ENCODE measurements around the gene PPP1R3F.
"Not testable (repeated sequence)": the region's sequence is repeated elsewhere in the genome, so short reads cannot be mapped to it uniquely, and the experiment has no call there.

Gene PPP1R3F

DNA sequence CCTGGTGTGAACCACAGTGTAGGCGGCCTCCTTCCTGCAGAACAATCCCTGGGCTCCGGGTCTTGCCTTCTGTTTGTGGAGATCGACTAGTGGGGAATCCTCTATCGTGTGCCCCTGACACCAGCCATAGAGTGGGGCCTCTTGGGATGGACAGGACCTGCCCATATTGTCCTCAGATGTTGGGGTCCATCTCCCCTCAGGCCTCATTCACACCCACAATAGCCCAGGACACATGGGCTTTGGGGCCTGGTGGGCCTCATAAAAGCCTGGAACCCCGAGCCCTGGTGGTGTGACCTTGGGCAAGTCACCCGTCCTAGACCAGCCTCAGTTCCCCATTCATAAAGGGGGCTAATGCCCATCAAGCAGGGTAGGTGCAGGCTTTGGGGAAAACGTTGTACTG, 20.6 kb downstream of the PPP1R3F start:
- H3K9me3 ChIP-seq (ENCODE audit: severe bottlenecking), result no peaks in the 10 kb centered on the region
- no peak overlapping the region for H3K27ac ChIP-seq (ENCODE audit: poor library complexity, severe bottlenecking)
- no peak for ATAC-seq (ENCODE audit: low read depth)
- H3K36me3 ChIP-seq (ENCODE audit: low read depth), result no peaks in the 10 kb centered on the region
- DNase-seq (ENCODE audit: low spot score), result no peak
- no peak overlapping the region for H3K4me3 ChIP-seq (ENCODE audit: severe bottlenecking)
- no peaks in the 10 kb centered on the region for H3K27me3 ChIP-seq (ENCODE audit: insufficient read depth, poor library complexity, severe bottlenecking)
- no peaks in the 10 kb centered on the region for H3K4me1 ChIP-seq (ENCODE audit: insufficient read depth, poor library complexity, severe bottlenecking)
- TF ChIP-seq CTCF (IDR thresholded peaks at IDR 0.05; ENCODE audit: poor library complexity, severe bottlenecking), result no peak

GRCh38 chrX:49291615-49292337, 22.2 kb downstream of the PPP1R3F start:
- peak; percentile 68 for ATAC-seq (ENCODE audit: low read depth)
- Histone ChIP-seq H3K27me3 (ENCODE audit: insufficient read depth, poor library complexity, severe bottlenecking) (no peaks in the 10 kb centered on the region), H3K4me3 (ENCODE audit: severe bottlenecking) (no peak overlapping the region), H3K27ac (ENCODE audit: poor library complexity, severe bottlenecking) (no peak overlapping the region), H3K9me3 (ENCODE audit: severe bottlenecking) (no peaks in the 10 kb centered on the region), H3K4me1 (ENCODE audit: insufficient read depth, poor library complexity, severe bottlenecking) (no peaks in the 10 kb centered on the region), H3K36me3 (ENCODE audit: low read depth) (no peaks in the 10 kb centered on the region)
- TF ChIP-seq CTCF (IDR thresholded peaks at IDR 0.05; ENCODE audit: poor library complexity, severe bottlenecking), result peak; percentile 47
- DNase-seq (ENCODE audit: low spot score), result no peak

GRCh38 chrX:49292400-49293362, 23.1 kb downstream of the PPP1R3F start:
- no peak for TF ChIP-seq CTCF (IDR thresholded peaks at IDR 0.05; ENCODE audit: poor library complexity, severe bottlenecking)

DNA sequence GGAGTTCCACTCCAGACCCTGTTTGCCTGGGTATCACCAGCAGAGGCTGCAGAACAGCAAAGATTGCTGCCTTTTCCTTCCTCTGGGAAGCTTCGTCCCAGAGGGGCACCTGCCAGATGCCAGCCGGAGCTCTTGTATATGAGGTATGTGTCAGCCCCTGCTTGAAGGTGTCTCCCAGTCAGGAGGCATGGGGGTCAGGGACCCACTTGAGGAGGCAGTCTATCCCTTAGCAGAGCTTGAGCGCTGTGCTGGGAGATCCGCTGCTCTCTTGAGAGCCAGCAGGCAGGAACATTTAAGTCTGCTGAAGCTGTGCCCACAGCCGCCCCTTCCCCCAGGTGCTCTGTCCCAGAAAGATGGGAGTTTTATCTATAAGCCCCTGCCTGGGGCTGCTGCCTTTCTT, 29.7 kb downstream of the PPP1R3F start:
- not testable (repeated sequence) for H3K27me3 ChIP-seq (ENCODE audit: insufficient read depth, poor library complexity, severe bottlenecking); ATAC-seq (ENCODE audit: low read depth); H3K36me3 ChIP-seq (ENCODE audit: low read depth)

More at GRCh38 chrX:49292400-49293362, 23.1 kb downstream of the PPP1R3F start:
- Histone ChIP-seq H3K4me1 (ENCODE audit: insufficient read depth, poor library complexity, severe bottlenecking) (no peaks in the 10 kb centered on the region), H3K27ac (ENCODE audit: poor library complexity, severe bottlenecking) (no peak overlapping the region), H3K27me3 (ENCODE audit: insufficient read depth, poor library complexity, severe bottlenecking) (no peaks in the 10 kb centered on the region), H3K9me3 (ENCODE audit: severe bottlenecking) (no peaks in the 10 kb centered on the region), H3K36me3 (ENCODE audit: low read depth) (no peaks in the 10 kb centered on the region), H3K4me3 (ENCODE audit: severe bottlenecking) (no peak overlapping the region)
- DNase-seq (ENCODE audit: low spot score) (no peak), ATAC-seq (ENCODE audit: low read depth) (no peak)

DNA sequence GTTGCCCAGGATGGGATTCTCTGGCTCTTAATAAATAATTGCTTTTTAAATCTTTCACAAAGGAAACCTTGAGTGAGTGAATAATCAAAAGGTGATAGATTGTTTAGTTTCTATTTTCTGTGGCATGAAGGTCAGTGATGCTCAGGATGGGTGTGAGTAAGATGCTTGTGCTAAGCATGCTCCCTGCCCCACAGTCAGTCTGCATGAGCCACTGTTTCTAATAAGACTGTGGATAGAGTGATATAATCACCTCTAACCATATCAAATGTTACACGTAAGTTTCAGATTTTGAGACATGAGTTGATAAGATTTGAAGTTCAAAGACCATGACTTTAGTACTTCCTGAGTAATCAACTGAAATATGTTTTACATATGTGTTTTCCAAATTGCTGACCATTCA, 31.1 kb downstream of the PPP1R3F start:
- Histone ChIP-seq H3K4me3 (ENCODE audit: severe bottlenecking) (no peak overlapping the region), H3K36me3 (ENCODE audit: low read depth) (no peaks in the 10 kb centered on the region), H3K4me1 (ENCODE audit: insufficient read depth, poor library complexity, severe bottlenecking) (no peaks in the 10 kb centered on the region), H3K27me3 (ENCODE audit: insufficient read depth, poor library complexity, severe bottlenecking) (no peaks in the 10 kb centered on the region), H3K27ac (ENCODE audit: poor library complexity, severe bottlenecking) (no peak overlapping the region), H3K9me3 (ENCODE audit: severe bottlenecking) (no peaks in the 10 kb centered on the region)
- no peak for TF ChIP-seq CTCF (IDR thresholded peaks at IDR 0.05; ENCODE audit: poor library complexity, severe bottlenecking)
- DNase-seq (ENCODE audit: low spot score), result no peak
- no peak for ATAC-seq (ENCODE audit: low read depth)

More for the DNA sequence above, 29.7 kb downstream of the PPP1R3F start:
- H3K4me1 ChIP-seq (ENCODE audit: insufficient read depth, poor library complexity, severe bottlenecking); H3K9me3 ChIP-seq (ENCODE audit: severe bottlenecking); H3K27ac ChIP-seq (ENCODE audit: poor library complexity, severe bottlenecking); H3K4me3 ChIP-seq (ENCODE audit: severe bottlenecking); DNase-seq (ENCODE audit: low spot score): not testable (repeated sequence)
